HFF-Myc (cell line): ENCODE data around the gene XYLB.
"Not testable (repeated sequence)": the region's sequence is repeated elsewhere in the genome, so short reads cannot be mapped to it uniquely, and the experiment has no call there.

Experiments used
- DNase-seq: peaks from one replicate; pipeline ENCODE4 v3.0.0-alpha.2; 2011; ENCODE audit warnings: low read depth; ENCODE audit errors: extremely low read depth
- H3K4me3 ChIP-seq: replicated peaks from 2 replicates; pipeline ENCODE4 v1.5.1; 2011; ENCODE audit warnings: low read depth, mild to moderate bottlenecking, control low read depth, low read length
- TF ChIP-seq, protein P1 (sequence below): IDR thresholded peaks from 2 replicates; pipeline ENCODE4 v1.5.1; 2012; ENCODE audit warnings: mild to moderate bottlenecking, low read depth, low read length, control low read depth; ENCODE audit errors: missing control alignments

The XYLB gene

GRCh38 chr3:38346587-38347410 lies at the start of gene XYLB:
Gene XYLB, plus strand, starts transcription at chr3:38346785. Its CDS starts 84 bp downstream, at chr3:38346869.
- peak within 1 kb of the TSS; percentile 67 for H3K4me3 ChIP-seq
- TF ChIP-seq, protein P1, sequence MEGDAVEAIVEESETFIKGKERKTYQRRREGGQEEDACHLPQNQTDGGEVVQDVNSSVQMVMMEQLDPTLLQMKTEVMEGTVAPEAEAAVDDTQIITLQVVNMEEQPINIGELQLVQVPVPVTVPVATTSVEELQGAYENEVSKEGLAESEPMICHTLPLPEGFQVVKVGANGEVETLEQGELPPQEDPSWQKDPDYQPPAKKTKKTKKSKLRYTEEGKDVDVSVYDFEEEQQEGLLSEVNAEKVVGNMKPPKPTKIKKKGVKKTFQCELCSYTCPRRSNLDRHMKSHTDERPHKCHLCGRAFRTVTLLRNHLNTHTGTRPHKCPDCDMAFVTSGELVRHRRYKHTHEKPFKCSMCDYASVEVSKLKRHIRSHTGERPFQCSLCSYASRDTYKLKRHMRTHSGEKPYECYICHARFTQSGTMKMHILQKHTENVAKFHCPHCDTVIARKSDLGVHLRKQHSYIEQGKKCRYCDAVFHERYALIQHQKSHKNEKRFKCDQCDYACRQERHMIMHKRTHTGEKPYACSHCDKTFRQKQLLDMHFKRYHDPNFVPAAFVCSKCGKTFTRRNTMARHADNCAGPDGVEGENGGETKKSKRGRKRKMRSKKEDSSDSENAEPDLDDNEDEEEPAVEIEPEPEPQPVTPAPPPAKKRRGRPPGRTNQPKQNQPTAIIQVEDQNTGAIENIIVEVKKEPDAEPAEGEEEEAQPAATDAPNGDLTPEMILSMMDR, result peak; percentile 81
- no peak for DNase-seq

DNA sequence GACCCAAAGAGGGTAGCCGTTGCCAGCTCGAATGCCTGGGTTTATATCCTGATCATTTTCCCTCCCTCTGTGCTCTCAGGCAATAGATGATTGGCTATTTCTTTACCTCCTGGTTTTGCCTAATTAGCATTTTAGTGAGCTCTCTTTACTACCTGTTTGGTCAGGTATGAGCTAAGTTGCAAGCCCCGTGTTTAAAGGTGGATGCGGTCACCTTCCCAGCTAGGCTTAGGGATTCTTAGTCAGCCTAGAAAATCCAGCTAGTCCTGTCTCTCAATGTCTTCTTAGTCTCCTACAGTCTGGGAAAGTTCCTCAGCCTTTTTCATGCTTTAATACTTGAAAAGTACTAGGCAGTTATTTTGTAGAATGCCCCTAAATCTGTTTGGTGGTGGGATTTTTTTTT lies 49.5 kb upstream of the XYLB start:
- not testable (repeated sequence) for DNase-seq, H3K4me3 ChIP-seq

DNA sequence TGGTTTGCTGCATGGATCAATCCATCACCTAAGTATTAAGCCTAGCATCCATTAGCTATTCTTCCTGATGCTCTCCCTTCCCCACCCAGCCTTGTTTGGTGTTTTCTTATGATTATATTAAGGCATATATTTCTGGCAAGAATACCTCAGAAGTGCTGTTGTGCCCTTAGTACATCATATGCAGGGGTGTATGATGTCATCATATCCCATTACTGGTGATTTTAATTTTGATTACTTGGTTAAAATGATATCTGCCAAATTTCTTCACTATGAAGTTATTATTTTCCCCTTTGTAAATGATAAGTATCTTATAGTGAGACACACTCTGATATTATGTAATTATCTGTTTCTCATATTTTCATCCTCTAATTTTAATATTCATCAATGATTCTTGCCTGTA lies 49.0 kb upstream of the XYLB start:
- TF ChIP-seq, protein P1, result no peak
- no peak for DNase-seq
- no peak overlapping the region for H3K4me3 ChIP-seq

DNA sequence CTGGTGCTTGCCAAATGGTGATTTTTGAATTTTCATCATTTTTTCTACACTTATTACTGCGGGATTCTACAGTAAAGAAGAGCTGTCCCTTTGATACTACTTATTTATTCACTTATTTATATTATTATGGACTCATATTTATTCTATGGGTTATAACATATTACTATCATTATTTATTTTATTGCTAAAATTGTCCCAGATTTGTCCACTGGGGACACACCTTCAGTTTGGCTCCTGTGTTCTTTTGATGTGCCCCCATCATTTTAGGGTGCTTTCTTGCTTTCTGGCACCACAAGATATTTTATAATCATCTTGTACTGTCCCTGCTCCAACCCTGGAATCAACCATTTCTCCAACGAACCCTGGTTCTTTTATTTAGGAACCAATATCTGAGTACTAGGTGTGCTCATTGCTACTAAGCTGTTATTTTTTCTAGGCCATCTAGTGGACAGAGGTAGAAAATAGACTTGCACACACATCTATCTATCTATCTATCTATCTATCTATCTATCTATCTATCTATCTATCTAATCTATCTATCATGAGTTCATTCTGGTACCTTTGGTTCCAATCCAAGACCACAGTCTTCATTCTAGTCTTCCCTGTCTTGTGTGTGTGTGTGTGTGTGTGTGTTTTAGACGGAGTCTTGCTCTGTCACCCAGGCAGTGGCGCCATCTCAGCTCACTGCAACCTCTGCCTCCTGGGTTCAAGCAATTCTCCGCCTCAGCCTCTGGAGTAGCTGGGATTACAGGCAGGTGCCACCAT lies 48.5 kb upstream of the XYLB start:
- no peak for DNase-seq
- TF ChIP-seq, protein P1, result peak; percentile 30
- H3K4me3 ChIP-seq, result no peak overlapping the region

DNA sequence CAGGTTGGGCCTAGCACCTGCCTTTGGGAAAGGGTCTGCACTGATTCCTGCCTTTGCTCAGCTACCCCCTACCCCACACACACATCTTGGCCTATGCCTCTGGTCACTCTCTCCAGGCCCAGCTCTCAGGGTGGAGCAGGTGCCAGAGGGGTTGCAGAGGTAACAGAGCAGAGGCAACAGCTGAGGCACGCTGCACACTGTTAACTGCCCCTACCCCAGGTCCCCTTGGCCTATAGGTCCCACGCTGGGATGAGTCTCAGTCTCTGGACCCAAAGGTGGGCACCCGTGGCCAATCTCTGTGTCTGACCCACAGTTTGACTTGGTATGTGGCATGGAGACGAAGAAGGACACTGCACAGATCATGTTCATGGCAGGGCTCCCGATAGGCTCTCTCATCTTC lies 39.6 kb upstream of the XYLB start:
- TF ChIP-seq, protein P1, result no peak
- no peak for DNase-seq
- H3K4me3 ChIP-seq, result no peak overlapping the region

DNA sequence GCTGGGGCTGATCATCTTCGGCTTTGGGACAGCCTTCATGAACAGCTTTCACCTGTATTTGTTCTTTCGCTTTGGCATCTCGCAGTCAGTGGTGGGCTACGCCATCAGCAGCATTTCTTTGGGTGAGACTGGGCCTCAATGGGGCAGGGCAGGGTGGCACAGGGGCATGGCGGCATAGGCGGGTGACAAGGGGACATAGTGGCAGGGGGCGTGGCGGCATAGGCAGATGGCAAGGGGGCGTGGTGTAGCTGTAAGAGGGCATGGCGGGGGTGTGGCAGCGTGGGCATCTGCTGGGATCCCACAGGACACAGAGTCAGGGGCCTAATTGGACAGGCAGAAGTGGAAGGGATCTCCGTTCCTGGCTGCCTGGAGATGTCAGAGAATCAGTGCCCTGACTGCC lies 39.0 kb upstream of the XYLB start:
- DNase-seq, result no peak
- TF ChIP-seq, protein P1, result no peak
- H3K4me3 ChIP-seq, result no peak overlapping the region

GRCh38 chr3:38308456-38308855 lies 38.1 kb upstream of the XYLB start:
- no peak for DNase-seq
- H3K4me3 ChIP-seq, result no peak overlapping the region
- TF ChIP-seq, protein P1, result no peak
